OCI-LY7 (cell line): ENCODE measurements around the gene ESRRG.

Experiments
- CTCF ChIP-seq: fragments of 200-600 bp; sonication (generic); conservative IDR thresholded peaks from 2 replicates; pipeline ENCODE4 v1.5.1; 2014; ENCODE audit warnings: mild to moderate bottlenecking, antibody characterized with exemption, low read length, moderate library complexity, mixed read lengths
- EZH2phosphoT487 ChIP-seq: fragments of 200-600 bp; sonication (generic); IDR thresholded peaks from 2 replicates; pipeline ENCODE4 v1.6.1; 2018; ENCODE audit warnings: low read depth, borderline replicate concordance, mild to moderate bottlenecking, mixed run types, antibody characterized with exemption, low read length, moderate library complexity, mixed read lengths

GRCh38 chr1:216598448-216598847, 124.8 kb downstream of the ESRRG start:
- no peak for TF ChIP-seq CTCF
- TF ChIP-seq EZH2phosphoT487 = no peak
